Nephron progenitor cell (in vitro differentiated cells): ENCODE data around the gene ERG.

ENCODE experiments used
- DNase-seq: peaks from one replicate; pipeline ENCODE4 v3.0.0; 2021
- H3K27ac Mint-ChIP-seq: 2 replicates; pipeline ENCODE4 v1.8.0; 2021; ENCODE audit warnings: mild to moderate bottlenecking, moderate library complexity, mixed read lengths
- H3K27me3 Mint-ChIP-seq: 2 replicates; pipeline ENCODE4 v1.8.0; 2021; ENCODE audit warnings: mild to moderate bottlenecking, low read depth, mixed read lengths; ENCODE audit not compliant: poor library complexity
- H3K36me3 Mint-ChIP-seq: 2 replicates; pipeline ENCODE4 v1.8.0; 2021; ENCODE audit warnings: low read depth, mixed read lengths
- H3K4me1 Mint-ChIP-seq: 2 replicates; pipeline ENCODE4 v1.8.0; 2021; ENCODE audit warnings: mixed read lengths
- H3K4me3 Mint-ChIP-seq: 2 replicates; pipeline ENCODE4 v1.8.0; 2021; ENCODE audit warnings: mild to moderate bottlenecking, moderate library complexity, mixed read lengths
- H3K9me3 Mint-ChIP-seq: 2 replicates; pipeline ENCODE4 v1.8.0; 2021; ENCODE audit warnings: mild to moderate bottlenecking, moderate library complexity, mixed read lengths
- CTCF ChIP-seq: fragments of 200-600 bp; sonication (generic); IDR thresholded peaks from 2 replicates; pipeline ENCODE4 v1.5.0; 2021; ENCODE audit warnings: antibody characterized with exemption

Gene ERG

GRCh38 chr21:38376693-38377092 is 121.6 kb downstream of the ERG start:
- no peak for DNase-seq
- Mint-ChIP-seq H3K27ac (no peak overlapping the region), H3K9me3 (peaks cover 22% of the 10 kb centered on the region), H3K4me1 (peaks cover 10% of the 10 kb centered on the region), H3K27me3 (peaks cover 3% of the 10 kb centered on the region), H3K36me3 (no peaks in the 10 kb centered on the region), H3K4me3 (no peak overlapping the region)
- no peak for TF ChIP-seq CTCF

- no peak for DNase-seq
- peaks cover 3% of the 10 kb centered on the region for H3K27me3 Mint-ChIP-seq
- no peak for TF ChIP-seq CTCF
- no peaks in the 10 kb centered on the region for H3K36me3 Mint-ChIP-seq
- H3K4me1 Mint-ChIP-seq: peaks cover 10% of the 10 kb centered on the region
- H3K27ac Mint-ChIP-seq: no peak overlapping the region
- H3K4me3 Mint-ChIP-seq: no peak overlapping the region
- H3K9me3 Mint-ChIP-seq: peaks cover 22% of the 10 kb centered on the region
Observed at GRCh38 chr21:38376235-38376634, 122.0 kb downstream of the ERG start.

GRCh38 chr21:38367646-38368045 is 130.6 kb downstream of the ERG start:
- DNase-seq: no peak
- H3K36me3 Mint-ChIP-seq: no peaks in the 10 kb centered on the region
- H3K4me3 Mint-ChIP-seq: no peak overlapping the region
- no peak overlapping the region for H3K27ac Mint-ChIP-seq
- no peaks in the 10 kb centered on the region for H3K4me1 Mint-ChIP-seq
- no peak for TF ChIP-seq CTCF
- H3K27me3 Mint-ChIP-seq: peaks cover 5% of the 10 kb centered on the region
- peaks cover 11% of the 10 kb centered on the region for H3K9me3 Mint-ChIP-seq

GRCh38 chr21:38365521-38365920 is 132.8 kb downstream of the ERG start:
- no peak for TF ChIP-seq CTCF
- Mint-ChIP-seq H3K4me1 (peaks cover 7% of the 10 kb centered on the region), H3K9me3 (peaks cover 11% of the 10 kb centered on the region), H3K36me3 (no peaks in the 10 kb centered on the region), H3K27me3 (peaks cover 7% of the 10 kb centered on the region), H3K27ac (no peak overlapping the region), H3K4me3 (no peak overlapping the region)
- DNase-seq: no peak

- H3K27ac Mint-ChIP-seq: no peak overlapping the region
- H3K4me3 Mint-ChIP-seq: no peak overlapping the region
- H3K27me3 Mint-ChIP-seq: peaks cover 20% of the 10 kb centered on the region
- peaks cover 3% of the 10 kb centered on the region for H3K9me3 Mint-ChIP-seq
- no peak for DNase-seq
- TF ChIP-seq CTCF: no peak
- no peaks in the 10 kb centered on the region for H3K36me3 Mint-ChIP-seq
- H3K4me1 Mint-ChIP-seq: peaks cover 7% of the 10 kb centered on the region
Observed at GRCh38 chr21:38363693-38364092, 134.6 kb downstream of the ERG start.

- no peak for DNase-seq
- peaks cover 11% of the 10 kb centered on the region for H3K4me1 Mint-ChIP-seq
- peak overlapping the region; percentile 2 for H3K27ac Mint-ChIP-seq
- TF ChIP-seq CTCF: no peak
- peaks cover 15% of the 10 kb centered on the region for H3K27me3 Mint-ChIP-seq
- no peaks in the 10 kb centered on the region for H3K36me3 Mint-ChIP-seq
- no peak overlapping the region for H3K4me3 Mint-ChIP-seq
- H3K9me3 Mint-ChIP-seq: no peaks in the 10 kb centered on the region
Observed at GRCh38 chr21:38361324-38361723, 137.0 kb downstream of the ERG start.
